Heart left ventricle (tissue), 16 donors: ENCODE measurements around the gene RSPRY1. TPM values are rescaled to one million over a fixed set of nuclear protein-coding genes. Genes with fewer than 3 reads are reported as not detected.

Experiments used
- ATAC-seq, 4 donors: fragments of 200-7000 bp; cut with Tn5 transposase; one replicate each; pipeline ENCODE4 v1.9.1; 2020 to 2022; ENCODE audit warnings: moderate library complexity in 4 of 4, mild to moderate bottlenecking in 3 of 4, moderate number of reproducible peaks in 1 of 4
- DNase-seq, 5 donors: peaks; one replicate each; pipeline ENCODE4 v3.0.0-alpha.2; 2020
- H3K27ac ChIP-seq, 12 donors: fragments of 200-600 bp; sonication (generic) in 4 of 12; one replicate each; pipeline versions ENCODE4 v1.5.0 to v1.8.0; 2016 to 2022; ENCODE audit warnings: mild to moderate bottlenecking in 2 of 12
- H3K27me3 ChIP-seq, 9 donors: fragments of 200-600 bp; sonication (generic) in 2 of 9; one replicate each; pipeline versions ENCODE4 v1.5.1 to v1.8.0; 2016 to 2022; ENCODE audit warnings: mild to moderate bottlenecking in 3 of 9
- H3K36me3 ChIP-seq, 9 donors: fragments of 200-600 bp; sonication (generic) in 2 of 9; one replicate each; pipeline versions ENCODE4 v1.5.0 to v1.8.0; 2018 to 2022; ENCODE audit warnings: mild to moderate bottlenecking in 2 of 9
- H3K4me1 ChIP-seq, 12 donors: fragments of 200-600 bp; sonication (generic) in 4 of 12; one replicate each; pipeline versions ENCODE4 v1.5.0 to v1.8.0; 2016 to 2022; ENCODE audit warnings: mild to moderate bottlenecking in 3 of 12
- H3K4me3 ChIP-seq, 12 donors: fragments of 200-600 bp; sonication (generic) in 4 of 12; one replicate each; pipeline versions ENCODE4 v1.5.0 to v1.8.0; 2017 to 2022; ENCODE audit warnings: mild to moderate bottlenecking in 9 of 12, moderate library complexity in 4 of 12
- H3K9me3 ChIP-seq, 12 donors: fragments of 200-600 bp; sonication (generic) in 4 of 12; one replicate each; pipeline versions ENCODE4 v1.5.0 to v1.8.0; 2016 to 2022; ENCODE audit warnings: mild to moderate bottlenecking in 1 of 12
- CTCF ChIP-seq, 12 donors: fragments of 200-600 bp; sonication (generic) in 4 of 12; IDR thresholded peaks; one replicate each; pipeline versions ENCODE4 v1.5.0 to v1.8.0; 2018 to 2022; ENCODE audit warnings: antibody characterized with exemption in 12 of 12, mild to moderate bottlenecking in 5 of 12
- POLR2A ChIP-seq, 2 donors: fragments of 450-650 bp; IDR thresholded peaks; one replicate each; pipeline ENCODE4 v1.6.1; 2017; ENCODE audit warnings: antibody characterized with exemption in 2 of 2, mild to moderate bottlenecking in 2 of 2, moderate library complexity in 2 of 2
- WGBS, 4 donors: extraction: QIAGEN DNeasy Blood & Tissue Kit in 2 of 4; methylation state at CpG; one replicate each; pipeline versions ENCODE4 v1.1.5 to v1.1.7; 2013 to 2018; 5-methylcytosine and 5-hydroxymethylcytosine counted together
- intact Hi-C, 10 donors: fragments of 100-400 bp; cut with DNase I; formaldehyde crosslinking; loops; one replicate each; pipeline versions ENCODE4 v1.11.1 to v1.14.2; 2022
- polyA plus RNA-seq, 2 donors: library from polyadenylated mRNA; stranded (reverse); fragments of 200-250 nt; gene quantifications; one replicate each; pipeline ENCODE4 v1.2.3, GENCODE V29; 2013
- total RNA-seq, 9 donors: library from RNA; depleted of rRNA in 2 of 9; stranded (reverse); fragments of >200 nt in 2 of 9; fragmentation: NEBNext Ultra II Directional in 3 of 9; extraction: Animal tissue kit (Norgen Biotek cat#: 25700) in 3 of 9; gene quantifications; one replicate each; pipeline versions ENCODE4 v1.1.0 to v1.2.4, GENCODE V29; 2016 to 2023
- donor health status: ischemic (EF 13 %, LVEDD 7.1; RV severe dilation, severe dysfunction).
- donor health status: healthy with polysubstance abuse.
- donor health status: DM: no; HTN: yes; CAD: no.
- donor health status: DM: no; HTN: no; CAD: no.
- donor health status: ischemic (EF 25% LVEDD 6.9; RV normal size, moderate dysfunction).
- donor health status: ischemic (EF 25% LVEDD 5.7; RV mildly dilated, moderate dysfunction).
- donor health status: healthy.
- donor health status: DM: yes; HTN: yes; CAD: no.
- donor health status: ischemic (EF 35%, LVEDD 5.7; RV mildly dilated, moderate dysfunction).
- donor health status: nonischemic (EF 11% LVEDD 7.7; RV severe dilation, severe dysfunction).
- donor health status: DM: yes; HTN: yes; CAD: no.
- donor health status: PGD.
- donor health status: ischemic (EF 29% LVEDD 5.4; RV normal size, mild dysfunction).
- donor health status: nonischemic (EF 23%, LVEDD 6.1; RV moderate dilation, normal function).

Gene RSPRY1
- total and polyA plus RNA-seq, 11 donors = 5.4 to 22.9 (median 17.1) TPM

GRCh38 chr16:57148481-57148880 is 37.6 kb upstream of the RSPRY1 start:
- Histone ChIP-seq H3K27me3 (no peaks in the 10 kb centered on the region), H3K36me3 (peaks cover 0 to 42% (median 17%) of the 10 kb centered on the region in 9 donors), H3K9me3 (no peaks in the 10 kb centered on the region), H3K4me1 (peaks cover 10 to 79% (median 53%) of the 10 kb centered on the region in 12 donors), H3K4me3 (peak overlapping the region in 1 of 12 donors; percentile 6), H3K27ac (peak overlapping the region in 11 of 12 donors; percentile 27 to 89 (median 68))
- intact Hi-C loops = loop anchor here in 5 of 10 donors (5.0 to 10.0 kb wide), 3 partner anchors 51 to 56 kb away; partner anchors contain the start of gene CPNE2 (in 4 of the 5)
- no peak for TF ChIP-seq CTCF (IDR thresholded peaks at IDR 0.05)
- TF ChIP-seq POLR2A (IDR thresholded peaks at IDR 0.05) = no peak
- no peak for DNase-seq
- WGBS, 4 donors = 93 to 97% (median 95%) methylated on average over 6 of the region's 6 CpGs
- no peak for ATAC-seq

- no peaks in the 10 kb centered on the region for H3K9me3 ChIP-seq
- intact Hi-C loops = loop anchor here in 5 of 10 donors (5.0 to 10.0 kb wide), 3 partner anchors 52 to 57 kb away; partner anchors contain the start of gene CPNE2 (in 4 of the 5)
- WGBS, 4 donors = 93 to 97% (median 97%) methylated on average over 10 of the region's 10 CpGs
- peaks cover 7 to 70% (median 44%) of the 10 kb centered on the region in 12 donors for H3K4me1 ChIP-seq
- peak overlapping the region in 7 of 12 donors; percentile 55 to 89 (median 75) for H3K27ac ChIP-seq
- DNase-seq = no peak
- TF ChIP-seq POLR2A (IDR thresholded peaks at IDR 0.05) (no peak), CTCF (IDR thresholded peaks at IDR 0.05) (no peak)
- peaks cover 0 to 51% (median 26%) of the 10 kb centered on the region in 9 donors for H3K36me3 ChIP-seq
- no peak overlapping the region for H3K4me3 ChIP-seq
- H3K27me3 ChIP-seq = no peaks in the 10 kb centered on the region
- no peak for ATAC-seq
Observed at GRCh38 chr16:57149391-57149790, 36.7 kb upstream of the RSPRY1 start.

GRCh38 chr16:57150682-57151330 is 35.3 kb upstream of the RSPRY1 start:
- DNase-seq (no peak), ATAC-seq (no peak)
- TF ChIP-seq POLR2A (IDR thresholded peaks at IDR 0.05) = no peak
- Histone ChIP-seq H3K4me1 (peaks cover 5 to 56% (median 33%) of the 10 kb centered on the region in 12 donors), H3K36me3 (peaks cover 0 to 65% (median 40%) of the 10 kb centered on the region in 9 donors), H3K27ac (peak overlapping the region in 1 of 12 donors; percentile 88), H3K27me3 (no peaks in the 10 kb centered on the region), H3K9me3 (no peaks in the 10 kb centered on the region), H3K4me3 (no peak overlapping the region)
- intact Hi-C loops = loop anchor here in 1 of 10 donors (10.0 kb wide), 1 partner anchor 206 kb away; no protein-coding TSS in a partner anchor
- WGBS, 4 donors = 83 to 87% (median 85%) methylated on average over 8 to 9 of the region's 9 CpGs

DNA sequence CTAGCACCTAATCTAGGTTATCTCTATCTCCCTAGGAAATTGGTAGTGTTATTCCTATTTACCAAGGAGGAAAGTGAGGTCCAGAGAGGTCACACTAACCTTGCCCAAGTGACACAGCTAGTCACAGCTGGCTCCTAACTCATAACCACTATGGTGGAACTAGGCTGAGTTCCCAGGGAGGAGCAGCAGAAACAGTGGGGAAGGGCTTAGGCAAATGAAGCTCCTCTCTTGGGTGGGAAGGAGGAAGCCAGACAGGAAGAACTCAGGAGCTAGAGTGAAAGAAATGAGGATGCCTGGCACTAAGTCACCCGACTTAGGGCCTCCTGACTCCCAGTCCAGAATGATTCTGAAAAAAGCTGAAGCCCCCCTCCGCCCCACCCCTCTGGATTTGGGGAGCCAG is 34.8 kb upstream of the RSPRY1 start:
- TF ChIP-seq CTCF (IDR thresholded peaks at IDR 0.05) = no peak
- TF ChIP-seq POLR2A (IDR thresholded peaks at IDR 0.05) = no peak
- intact Hi-C loops = loop anchor here in 1 of 10 donors (10.0 kb wide), 1 partner anchor 207 kb away; no protein-coding TSS in a partner anchor
- DNase-seq = no peak
- Histone ChIP-seq H3K4me1 (peaks cover 5 to 50% (median 30%) of the 10 kb centered on the region in 12 donors), H3K9me3 (no peaks in the 10 kb centered on the region), H3K4me3 (no peak overlapping the region), H3K36me3 (peaks cover 0 to 65% (median 46%) of the 10 kb centered on the region in 9 donors), H3K27ac (no peak overlapping the region), H3K27me3 (no peaks in the 10 kb centered on the region)
- 66 to 77% (median 76%) methylated on average over 2 of the region's 2 CpGs for WGBS, 4 donors
- ATAC-seq = no peak
